ENCODE measurements around the gene GOLM1. TPM values are rescaled to one million over a fixed set of nuclear protein-coding genes. Genes with fewer than 3 reads are reported as not detected.

The GOLM1 gene
- total and polyA plus RNA-seq, 9 of the 15 experiments (the other 6 are each of a cell fraction or from before 2014, with no cell fraction given): 0.09 to 0.96 (median 0.40) TPM; not detected in 4

- TF ChIP-seq SMAD4 (CRISPR knock-in tag; conservative IDR thresholded peaks at IDR 0.05) (no peak), ZNF217 (CRISPR knock-in tag; IDR thresholded peaks at IDR 0.05) (no peak), KLF1 (tag; IDR thresholded peaks at IDR 0.05) (no peak), ZBTB12 (CRISPR knock-in tag; IDR thresholded peaks at IDR 0.05) (no peak), TCF15 (CRISPR knock-in tag; IDR thresholded peaks at IDR 0.05) (no peak), MTA1 (IDR thresholded peaks at IDR 0.05; ENCODE audit: borderline replicate concordance) (no peak), ZC3H8 (IDR thresholded peaks at IDR 0.05) (no peak), RB1 (IDR thresholded peaks at IDR 0.05; ENCODE audit: low read depth) (no peak), SMARCC2 (IDR thresholded peaks at IDR 0.05; ENCODE audit: low read depth) (no peak)
Measured at GRCh38 chr9:85978496-85978895, 120.9 kb downstream of the GOLM1 start (continued).

Small RNAs within 50 kb of the gene (small RNA-seq; reads per million reads assigned to genes)
- gene AL161447.1: not detected

Other genes starting within 250 kb of the GOLM1 start
- 14.7 and 17.7 TPM in 2 replicates for gene NAA35, start 158.4 kb downstream of the GOLM1 start, total RNA-seq (2014; rRNA removed)
- 31.4 and 37.9 TPM in 2 replicates for gene NAA35, start 158.4 kb downstream of the GOLM1 start, total RNA-seq (2014; rRNA removed; fragmentation: Illumina TruSeq; extraction: Trizol)
- 27.4 and 30.3 TPM in 2 replicates for gene NAA35, start 158.4 kb downstream of the GOLM1 start, total RNA-seq (2015; rRNA removed; fragmentation: Illumina TruSeq; extraction: Trizol)
- 27.4 and 29.0 TPM in 2 replicates for gene NAA35, start 158.4 kb downstream of the GOLM1 start, total RNA-seq (2021)
- 36.6 and 43.9 TPM in 2 replicates for gene NAA35, start 158.4 kb downstream of the GOLM1 start, polyA plus RNA-seq (2011; rRNA removed)
- 30.7 and 34.8 TPM in 2 replicates for gene NAA35, start 158.4 kb downstream of the GOLM1 start, polyA plus RNA-seq (2014; fragmentation: Illumina TruSeq; extraction: Trizol)
- 10 to 100 TPM; 22.1 to 23.6 TPM for gene NAA35, start 158.4 kb downstream of the GOLM1 start, polyA plus RNA-seq (2014; fragmentation: Nextera tagmentation; extraction: Ambion mirVana)
- gene NAA35, start 158.4 kb downstream of the GOLM1 start, polyA plus RNA-seq (2014; rRNA removed): 22.2 and 22.9 TPM in 2 replicates
- not detected in 2 replicates for gene C9orf153, start 160.1 kb upstream of the GOLM1 start, total RNA-seq (2014; rRNA removed)
- 0.15 TPM in 1 of 2 replicates, not detected in the other for gene C9orf153, start 160.1 kb upstream of the GOLM1 start, total RNA-seq (2014; rRNA removed; fragmentation: Illumina TruSeq; extraction: Trizol)
- 0.07 and 0.11 TPM in 2 replicates for gene C9orf153, start 160.1 kb upstream of the GOLM1 start, total RNA-seq (2015; rRNA removed; fragmentation: Illumina TruSeq; extraction: Trizol)
- gene C9orf153, start 160.1 kb upstream of the GOLM1 start, total RNA-seq (2021): not detected in 2 replicates
- 0.08 and 0.12 TPM in 2 replicates for gene C9orf153, start 160.1 kb upstream of the GOLM1 start, polyA plus RNA-seq (2011; rRNA removed)
- gene C9orf153, start 160.1 kb upstream of the GOLM1 start, polyA plus RNA-seq (2014; fragmentation: Illumina TruSeq; extraction: Trizol): not detected in 2 replicates
- not detected for gene C9orf153, start 160.1 kb upstream of the GOLM1 start, polyA plus RNA-seq (2014; fragmentation: Nextera tagmentation; extraction: Ambion mirVana)
- 1.2 TPM in 1 of 2 replicates, not detected in the other for gene C9orf153, start 160.1 kb upstream of the GOLM1 start, polyA plus RNA-seq (2014; rRNA removed)
- gene ISCA1, start 183.0 kb upstream of the GOLM1 start, total RNA-seq (2014; rRNA removed): 15.7 and 20.8 TPM in 2 replicates
- gene ISCA1, start 183.0 kb upstream of the GOLM1 start, total RNA-seq (2014; rRNA removed; fragmentation: Illumina TruSeq; extraction: Trizol): 27.1 and 29.6 TPM in 2 replicates
- 21.8 and 24.0 TPM in 2 replicates for gene ISCA1, start 183.0 kb upstream of the GOLM1 start, total RNA-seq (2015; rRNA removed; fragmentation: Illumina TruSeq; extraction: Trizol)
- gene ISCA1, start 183.0 kb upstream of the GOLM1 start, total RNA-seq (2021): 19.1 and 19.3 TPM in 2 replicates
- 18.2 and 26.4 TPM in 2 replicates for gene ISCA1, start 183.0 kb upstream of the GOLM1 start, polyA plus RNA-seq (2011; rRNA removed)
- 22.2 and 26.3 TPM in 2 replicates for gene ISCA1, start 183.0 kb upstream of the GOLM1 start, polyA plus RNA-seq (2014; fragmentation: Illumina TruSeq; extraction: Trizol)
- gene ISCA1, start 183.0 kb upstream of the GOLM1 start, polyA plus RNA-seq (2014; fragmentation: Nextera tagmentation; extraction: Ambion mirVana): 10 to 100 TPM in 1 of 2 experiments, 1 to 10 TPM in 1; 6.5 to 11.1 TPM
- 20.0 and 24.8 TPM in 2 replicates for gene ISCA1, start 183.0 kb upstream of the GOLM1 start, polyA plus RNA-seq (2014; rRNA removed)

Measured in K562 (cell line).